H9 (cell line): ENCODE data around the gene MLLT6. TPM values are rescaled to one million over a fixed set of nuclear protein-coding genes. Genes with fewer than 3 reads are reported as not detected.
A peak's percentile ranks its signal among the peaks of the same experiment; 100 is the strongest.

ENCODE experiments used
- DNase-seq: peaks from one replicate; pipeline ENCODE4 v3.0.0-alpha.2; 2017
- H2AFZ ChIP-seq: one replicate; pipeline ENCODE4 v1.6.1; 2013; ENCODE audit warnings: mild to moderate bottlenecking, low read length, control low read depth, moderate library complexity
- H2AK5ac ChIP-seq: 2 replicates; pipeline ENCODE4 v1.6.1; 2013; ENCODE audit warnings: low read length, control low read depth, mixed read lengths; ENCODE audit not compliant: insufficient read length
- H2BK120ac ChIP-seq: one replicate; pipeline ENCODE4 v1.6.1; 2013; ENCODE audit warnings: low read depth, mild to moderate bottlenecking, low read length, control low read depth, inconsistent platforms; ENCODE audit not compliant: poor library complexity, severe bottlenecking
- H2BK12ac ChIP-seq: 2 replicates; pipeline ENCODE4 v1.6.1; 2013; ENCODE audit warnings: low read length, control low read depth, mixed read lengths, low read depth; ENCODE audit not compliant: insufficient read length
- H2BK15ac ChIP-seq: 2 replicates; pipeline ENCODE4 v1.6.1; 2013; ENCODE audit warnings: low read depth, low read length, control low read depth
- H2BK20ac ChIP-seq: one replicate; pipeline ENCODE4 v1.6.1; 2013; ENCODE audit warnings: low read depth, mild to moderate bottlenecking, low read length, control low read depth, inconsistent platforms; ENCODE audit not compliant: poor library complexity, severe bottlenecking
- H2BK5ac ChIP-seq: 2 replicates; pipeline ENCODE4 v1.6.1; 2013; ENCODE audit warnings: low read length, control low read depth, mixed read lengths; ENCODE audit not compliant: insufficient read length
- H3K14ac ChIP-seq: 2 replicates; pipeline ENCODE4 v1.6.1; 2013; ENCODE audit warnings: low read length, control low read depth; ENCODE audit not compliant: insufficient read depth
- H3K18ac ChIP-seq: 2 replicates; pipeline ENCODE4 v1.6.1; 2013; ENCODE audit warnings: low read depth, mild to moderate bottlenecking, mixed read lengths, low read length, control low read depth; ENCODE audit not compliant: insufficient read length
- H3K23ac ChIP-seq: 2 replicates; pipeline ENCODE4 v1.6.1; 2013; ENCODE audit warnings: low read length, control low read depth, mixed read lengths, low read depth; ENCODE audit not compliant: insufficient read length
- H3K23me2 ChIP-seq: 2 replicates; pipeline ENCODE4 v1.6.1; 2013; ENCODE audit warnings: low read depth, mild to moderate bottlenecking, mixed read lengths, low read length, control low read depth; ENCODE audit not compliant: insufficient read length, poor library complexity, severe bottlenecking
- H3K27ac ChIP-seq: 2 replicates; pipeline ENCODE4 v1.5.1; 2013; ENCODE audit warnings: low read length, control low read depth, mixed read lengths, low read depth; ENCODE audit not compliant: insufficient read length
- H3K27me3 ChIP-seq: 2 replicates; pipeline ENCODE4 v1.6.1; 2013; ENCODE audit warnings: low read length, control low read depth, inconsistent platforms; ENCODE audit not compliant: insufficient read depth
- H3K4ac ChIP-seq: 2 replicates; pipeline ENCODE4 v1.6.1; 2013; ENCODE audit warnings: low read depth, mild to moderate bottlenecking, control low read depth, inconsistent platforms, low read length, moderate library complexity
- H3K4me1 ChIP-seq: 2 replicates; pipeline ENCODE4 v1.6.1; 2013; ENCODE audit warnings: low read length, control low read depth, inconsistent platforms; ENCODE audit not compliant: insufficient read depth
- H3K4me2 ChIP-seq: 2 replicates; pipeline ENCODE4 v1.6.1; 2013; ENCODE audit warnings: low read length, control low read depth, mixed read lengths; ENCODE audit not compliant: insufficient read length, insufficient read depth
- H3K56ac ChIP-seq: 2 replicates; pipeline ENCODE4 v1.6.1; 2013; ENCODE audit warnings: low read depth, mild to moderate bottlenecking, mixed read lengths, low read length, control low read depth; ENCODE audit not compliant: insufficient read length
- H3K79me1 ChIP-seq: 2 replicates; pipeline ENCODE4 v1.6.1; 2013; ENCODE audit warnings: low read depth, mild to moderate bottlenecking, moderate library complexity, low read length, control low read depth, inconsistent platforms; ENCODE audit not compliant: insufficient read depth, poor library complexity, severe bottlenecking
- H3K79me2 ChIP-seq: 2 replicates; pipeline ENCODE4 v1.6.1; 2013; ENCODE audit warnings: low read length, control low read depth, inconsistent platforms; ENCODE audit not compliant: insufficient read depth
- H3K9ac ChIP-seq: 2 replicates; pipeline ENCODE4 v1.6.1; 2013; ENCODE audit warnings: low read length, control low read depth, mixed read lengths; ENCODE audit not compliant: insufficient read length; ENCODE audit errors: extremely low read depth
- H3K9me3 ChIP-seq: one replicate; pipeline ENCODE4 v1.6.1; 2013; ENCODE audit warnings: low read depth, low read length, inconsistent platforms; ENCODE audit not compliant: control insufficient read depth
- H3T11ph ChIP-seq: one replicate; pipeline ENCODE4 v1.6.1; 2013; ENCODE audit warnings: mild to moderate bottlenecking, low read length, control low read depth, inconsistent platforms
- H4K20me1 ChIP-seq: one replicate; pipeline ENCODE4 v1.6.1; 2013; ENCODE audit not compliant: control insufficient read depth, insufficient read length, insufficient read depth
- H4K5ac ChIP-seq: 2 replicates; pipeline ENCODE4 v1.6.1; 2013; ENCODE audit warnings: low read depth, mild to moderate bottlenecking, mixed read lengths, low read length, control low read depth; ENCODE audit not compliant: insufficient read length
- H4K8ac ChIP-seq: replicated peaks from 2 replicates; pipeline ENCODE4 v1.6.1; 2013; ENCODE audit warnings: low read length, control low read depth, mixed read lengths, low read depth; ENCODE audit not compliant: insufficient read length
- H4K91ac ChIP-seq: 2 replicates; pipeline ENCODE4 v1.6.1; 2013; ENCODE audit warnings: low read depth, mild to moderate bottlenecking, moderate library complexity, mixed read lengths, low read length, control low read depth; ENCODE audit not compliant: insufficient read length
- H3K27ac Mint-ChIP-seq, 3 experiments: 2 replicates in 2 of 3; 3 replicates in 1 of 3; pipeline ENCODE4 v1.8.0; 2020 to 2021; ENCODE audit warnings: mixed read lengths in 3 of 3, mild to moderate bottlenecking in 1 of 3, moderate library complexity in 1 of 3
- H3K27me3 Mint-ChIP-seq: 2 replicates; pipeline ENCODE4 v1.8.0; 2021; ENCODE audit warnings: low read depth, mild to moderate bottlenecking, moderate library complexity, mixed read lengths
- H3K36me3 Mint-ChIP-seq, 3 experiments: 2 replicates in 2 of 3; 3 replicates in 1 of 3; pipeline ENCODE4 v1.8.0; 2020 to 2021; ENCODE audit warnings: low read depth in 3 of 3, mixed read lengths in 3 of 3; ENCODE audit not compliant: insufficient read depth in 1 of 3
- H3K4me1 Mint-ChIP-seq, 2 experiments: 2 replicates each; pipeline ENCODE4 v1.8.0; 2020; ENCODE audit warnings: mixed read lengths in 2 of 2
- H3K4me3 Mint-ChIP-seq, 2 experiments: 2 replicates in 1 of 2; 3 replicates in 1 of 2; pipeline ENCODE4 v1.8.0; 2020 to 2021; ENCODE audit warnings: mild to moderate bottlenecking in 2 of 2, mixed read lengths in 2 of 2, moderate library complexity in 1 of 2
- H3K9me3 Mint-ChIP-seq, 2 experiments: 2 replicates in 1 of 2; 3 replicates in 1 of 2; pipeline ENCODE4 v1.8.0; 2020; ENCODE audit warnings: mild to moderate bottlenecking in 2 of 2, mixed read lengths in 2 of 2, moderate library complexity in 1 of 2
- CTCF ChIP-seq: fragments of 200-600 bp; sonication (generic); conservative IDR thresholded peaks from 3 replicates; pipeline ENCODE4 v1.8.0; 2021; ENCODE audit warnings: antibody characterized with exemption, mild to moderate bottlenecking
- WGBS: extraction: QIAGEN DNeasy Blood & Tissue Kit; methylation state at CpG from one replicate; pipeline ENCODE4 v1.1.7; 2013; ENCODE audit warnings: missing lambda C conversion rate, low lambda C conversion rate, mixed read lengths; ENCODE audit not compliant: insufficient read length; ENCODE audit errors: extremely low coverage; 5-methylcytosine and 5-hydroxymethylcytosine counted together
- total RNA-seq: library from RNA; stranded (reverse); gene quantifications from 2 replicates; pipeline ENCODE4 v1.2.1, GENCODE V29; 2021

Gene MLLT6
- total RNA-seq, 1 experiment from 2014 or later: 26.4 TPM

- Histone ChIP-seq H3K27me3 (no peaks in the 10 kb centered on the region), H2BK5ac (no peak overlapping the region), H3K9ac (no peak overlapping the region), H3K23ac (no peak overlapping the region), H2BK120ac (no peak overlapping the region), H3T11ph (no peak overlapping the region), H4K20me1 (no peaks in the 10 kb centered on the region), H3K56ac (no peak overlapping the region), H3K9me3 (no peaks in the 10 kb centered on the region), H3K14ac (no peak overlapping the region), H2BK15ac (no peak overlapping the region), H4K5ac (no peak overlapping the region), H3K18ac (no peak overlapping the region), H2BK20ac (no peak overlapping the region), H3K27ac (no peak overlapping the region), H3K23me2 (peaks cover 42% of the 10 kb centered on the region), H4K91ac (no peak overlapping the region), H2BK12ac (no peak overlapping the region), H4K8ac (no peak overlapping the region), H3K4ac (no peak overlapping the region), H3K4me2 (peak overlapping the region; percentile 70), H3K4me1 (peaks cover 5% of the 10 kb centered on the region; the same call in 1 of the 2 replicates), H3K79me2 (peaks cover 53% of the 10 kb centered on the region), H2AK5ac (no peak overlapping the region), H3K79me1 (peaks cover 5% of the 10 kb centered on the region), H2AFZ (no peak overlapping the region)
- DNase-seq: no peak
- no peak for TF ChIP-seq CTCF
- no CpG with 5 or more reads among the region's 8 CpGs for WGBS
- Mint-ChIP-seq H3K36me3 (peaks cover 0 to 18% (median 14%) of the 10 kb centered on the region in 3 experiments; a peak in 6 of 7 replicates), H3K9me3 (no peaks in the 10 kb centered on the region; a peak in 1 of 5 replicates), H3K4me1 (peaks cover 56 to 64% of the 10 kb centered on the region in 2 experiments), H3K4me3 (peak overlapping the region; percentile 97), H3K27ac (peak overlapping the region; percentile 4 to 82 (median 81); a peak in 4 of 7 replicates), H3K27me3 (peaks cover 11% of the 10 kb centered on the region)
Observed at GRCh38 chr17:38746004-38746848, 41.2 kb downstream of the MLLT6 start.
